ENCODE measurements around the gene MXD1. TPM values are rescaled to one million over a fixed set of nuclear protein-coding genes. Genes with fewer than 3 reads are reported as not detected.
"Not testable (repeated sequence)": the region's sequence is repeated elsewhere in the genome, so short reads cannot be mapped to it uniquely, and the experiment has no call there.

The MXD1 gene
- total RNA-seq, 1 donor = 19.4 TPM

- no peak for DNase-seq (ENCODE audit: low read depth in 2 of 3, low spot score in 2 of 3)
Measured at GRCh38 chr2:69950241-69950640, 35.3 kb downstream of the MXD1 start.

GRCh38 chr2:69950671-69951070 lies 35.8 kb downstream of the MXD1 start:
- not testable (repeated sequence) for DNase-seq (ENCODE audit: low read depth in 2 of 3, low spot score in 2 of 3)

GRCh38 chr2:69952336-69953115 lies 37.6 kb downstream of the MXD1 start:
- DNase-seq (ENCODE audit: low read depth in 2 of 3, low spot score in 2 of 3) = no peak

GRCh38 chr2:69954084-69954483 lies 39.2 kb downstream of the MXD1 start:
- DNase-seq (ENCODE audit: low read depth in 2 of 3, low spot score in 2 of 3) = no peak

- no peak for DNase-seq (ENCODE audit: low read depth in 2 of 3, low spot score in 2 of 3)
Measured at GRCh38 chr2:69955029-69955428, 40.1 kb downstream of the MXD1 start.

DNA sequence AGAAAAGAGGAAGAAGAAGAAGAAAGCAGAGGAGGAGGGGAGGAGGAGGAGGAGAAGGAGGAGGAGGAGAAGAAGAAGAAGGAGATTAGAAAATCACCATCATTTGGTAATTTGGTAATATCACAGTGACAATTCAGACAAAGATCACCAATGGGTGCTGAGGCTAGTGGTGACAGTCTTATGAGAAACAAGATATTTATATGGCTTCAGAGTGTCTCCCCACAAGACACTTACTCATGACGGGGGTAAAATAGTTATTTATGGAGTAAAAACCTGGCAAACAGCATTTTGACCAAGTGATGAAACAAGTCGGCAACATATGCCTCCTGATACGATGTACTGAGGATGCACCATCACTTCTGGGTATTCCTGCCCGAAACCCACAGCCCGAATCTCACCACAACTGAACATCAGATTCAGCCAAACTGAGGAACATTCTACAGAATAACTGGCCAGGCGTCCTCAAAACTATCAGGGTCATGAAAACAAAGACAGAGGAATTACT lies 41.6 kb downstream of the MXD1 start:
- DNase-seq (ENCODE audit: low read depth in 2 of 3, low spot score in 2 of 3) = no peak

GRCh38 chr2:69957965-69958364 lies 43.1 kb downstream of the MXD1 start:
- no peak for DNase-seq (ENCODE audit: low read depth in 2 of 3, low spot score in 2 of 3)

DNA sequence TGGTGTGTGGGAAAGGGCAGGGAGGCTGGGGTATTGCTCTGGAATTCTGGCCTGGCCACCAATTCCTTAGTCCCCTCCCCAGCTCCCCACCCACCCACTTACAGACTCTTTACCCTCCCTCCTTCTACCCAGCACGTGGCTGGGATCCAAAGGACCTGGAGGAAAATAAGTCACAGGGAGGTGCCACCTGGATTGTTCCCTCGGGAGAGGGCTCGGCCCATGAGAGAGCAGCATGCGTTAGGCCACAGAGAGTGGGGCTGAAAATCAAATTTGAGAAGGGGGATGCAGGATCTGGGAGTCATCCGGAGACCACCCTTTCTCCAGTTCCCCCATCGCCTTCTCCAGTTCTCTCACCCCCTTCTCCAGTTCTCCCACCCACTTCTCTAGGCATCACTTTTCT lies 43.6 kb downstream of the MXD1 start:
- DNase-seq (ENCODE audit: low read depth in 2 of 3, low spot score in 2 of 3) = no peak

- DNase-seq (ENCODE audit: low read depth in 2 of 3, low spot score in 2 of 3) = no peak
Measured at GRCh38 chr2:69959425-69959824, 44.5 kb downstream of the MXD1 start.

DNA sequence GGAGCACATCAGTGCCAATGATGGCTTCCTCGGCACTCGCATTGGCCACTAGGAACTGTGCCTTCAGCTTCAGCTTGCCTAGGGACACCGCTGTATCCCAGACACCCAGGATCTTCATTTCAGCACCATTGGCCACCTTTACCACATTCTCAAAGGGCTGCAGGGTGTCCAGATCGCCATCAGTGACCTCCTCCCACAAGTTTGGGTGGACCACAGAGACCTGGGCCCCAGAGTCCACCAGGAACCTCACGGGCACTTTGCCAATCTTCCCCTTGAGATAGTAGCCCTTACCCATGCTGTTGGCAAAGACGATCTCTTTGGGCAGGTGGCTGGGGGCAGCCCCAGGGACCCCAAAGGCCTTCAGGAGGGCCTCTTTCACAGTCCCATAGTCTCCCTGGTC lies 45.9 kb downstream of the MXD1 start:
- no peak for DNase-seq (ENCODE audit: low read depth in 2 of 3, low spot score in 2 of 3)

DNA sequence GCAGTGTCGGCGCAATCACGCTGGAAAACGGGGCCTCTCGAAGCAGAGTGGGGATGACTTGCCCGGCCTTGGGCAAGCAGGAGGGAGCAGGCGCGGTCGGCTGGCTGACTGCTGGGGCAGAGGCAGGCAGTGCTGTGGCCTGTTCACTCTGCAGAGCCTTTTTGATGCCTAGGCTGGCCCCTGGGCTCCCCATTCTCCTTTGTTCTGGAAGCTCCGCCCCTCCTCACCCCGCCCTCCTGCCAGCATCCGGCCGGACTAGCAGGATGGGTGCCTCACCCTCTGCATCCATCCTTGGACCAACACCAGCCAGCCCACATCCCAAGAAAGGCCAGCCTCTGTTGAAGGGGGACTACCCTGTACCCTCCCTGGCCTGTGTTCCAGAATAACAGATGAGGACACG lies 46.6 kb downstream of the MXD1 start, which contains the start of gene ASPRV1:
Gene ASPRV1, minus strand, starts transcription at position 136 of the 400 bp plus-strand sequence. CDS start 195 bp downstream, outside the sequence.
- DNase-seq (ENCODE audit: low read depth in 2 of 3, low spot score in 2 of 3) = no peak

- DNase-seq (ENCODE audit: low read depth in 2 of 3, low spot score in 2 of 3) = no peak
Measured at GRCh38 chr2:69962986-69963730, 48.2 kb downstream of the MXD1 start.

- DNase-seq (ENCODE audit: low read depth in 2 of 3, low spot score in 2 of 3) = no peak
Measured at GRCh38 chr2:69964353-69964841, 49.5 kb downstream of the MXD1 start.

DNA sequence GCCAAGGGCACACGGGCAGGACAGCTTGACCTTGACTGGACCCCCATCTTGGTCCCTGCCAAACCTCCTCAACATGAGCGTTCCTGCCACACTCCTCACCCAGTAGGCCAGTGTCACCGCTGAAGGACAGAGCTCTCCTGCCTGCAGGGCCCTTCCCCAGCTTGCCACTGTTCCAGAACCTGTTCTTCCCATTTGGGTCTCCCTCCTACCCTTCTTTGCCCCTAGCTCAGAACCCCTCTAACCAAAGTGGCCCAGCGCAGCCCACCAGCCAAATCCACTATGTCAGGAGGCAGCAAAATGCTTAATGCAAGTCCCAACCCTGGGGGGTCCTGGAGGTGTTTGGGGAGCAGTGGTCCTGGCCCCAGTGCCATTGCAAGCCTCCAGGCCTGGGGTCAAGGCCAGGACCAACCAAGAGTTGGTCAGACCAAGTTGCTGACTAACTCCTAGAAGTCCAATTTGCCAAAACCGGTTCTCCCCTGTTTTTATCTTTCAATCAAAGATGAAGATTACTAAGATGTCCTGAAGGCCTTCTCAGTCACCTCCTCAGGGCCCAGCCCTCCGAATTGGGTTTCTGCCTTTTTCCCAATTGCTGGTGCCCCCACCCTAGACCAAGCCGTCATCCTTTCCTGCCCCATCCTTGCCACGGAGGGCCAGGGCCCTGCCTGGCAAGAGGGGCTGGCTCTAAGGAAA lies 51.0 kb downstream of the MXD1 start:
- no peak for DNase-seq (ENCODE audit: low read depth in 2 of 3, low spot score in 2 of 3)

GRCh38 chr2:69966496-69966895 lies 51.6 kb downstream of the MXD1 start:
- DNase-seq (ENCODE audit: low read depth in 2 of 3, low spot score in 2 of 3) = no peak

GRCh38 chr2:69968609-69969008 lies 53.7 kb downstream of the MXD1 start:
- DNase-seq (ENCODE audit: low read depth in 2 of 3, low spot score in 2 of 3) = no peak

- no peak for DNase-seq (ENCODE audit: low read depth in 2 of 3, low spot score in 2 of 3)
Measured at GRCh38 chr2:69969126-69969983, 54.4 kb downstream of the MXD1 start.

GRCh38 chr2:69969991-69970390 lies 55.1 kb downstream of the MXD1 start:
- no peak for DNase-seq (ENCODE audit: low read depth in 2 of 3, low spot score in 2 of 3)

GRCh38 chr2:69972822-69973221 lies 57.9 kb downstream of the MXD1 start:
- DNase-seq (ENCODE audit: low read depth in 2 of 3, low spot score in 2 of 3) = no peak

DNA sequence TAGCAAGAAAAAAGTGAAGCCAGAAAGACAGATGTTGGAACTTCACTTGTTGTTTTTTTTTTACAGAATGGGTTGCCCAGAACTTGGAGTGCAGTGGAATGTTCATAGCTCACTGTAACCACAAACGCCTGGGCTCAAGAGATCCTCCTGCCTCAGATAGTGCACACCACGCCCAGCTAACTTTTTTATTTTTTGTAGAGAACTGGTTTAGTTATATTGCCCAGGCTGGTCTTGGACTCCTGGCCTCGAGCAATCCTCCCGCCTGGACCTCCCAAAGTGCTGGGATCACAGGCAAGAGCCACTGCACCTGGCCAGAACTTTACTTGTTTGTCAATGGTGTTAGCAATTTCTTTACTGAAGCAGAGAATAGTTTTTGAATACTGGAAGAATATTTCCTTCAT lies 58.4 kb downstream of the MXD1 start:
- peak in 2 of 3 donors; percentile 18 to 42 for DNase-seq (ENCODE audit: low read depth in 2 of 3, low spot score in 2 of 3)

Measured in hematopoietic multipotent progenitor cell (in vitro differentiated cells).